Hematopoietic multipotent progenitor cell treated with erythropoietin and hydrocortisone succinate and interleukin-3 and kit ligand, for 6 days (in vitro differentiated cells): ENCODE data around the gene VCL.
"Not testable (repeated sequence)": the region's sequence is repeated elsewhere in the genome, so short reads cannot be mapped to it uniquely, and the experiment has no call there.

ENCODE experiments used
- DNase-seq: peaks from one replicate; pipeline ENCODE4 v3.0.0-alpha.2; 2015

Gene VCL

GRCh38 chr10:73997787-73998622 lies at the start of gene VCL:
Gene VCL, plus strand, starts transcription at chr10:73998116. Its CDS starts 92 bp downstream, at chr10:73998208.
- DNase-seq, result peak; percentile 97

- no peak for DNase-seq
These were observed 48.8 kb upstream of the VCL start for GRCh38 chr10:73948947-73949633.

GRCh38 chr10:73950155-73950948 lies 47.6 kb upstream of the VCL start:
- DNase-seq, result no peak

- peak; percentile 46 for DNase-seq
These were observed 44.3 kb upstream of the VCL start for GRCh38 chr10:73953665-73954064.

GRCh38 chr10:73954737-73955136 lies 43.2 kb upstream of the VCL start:
- DNase-seq, result no peak

GRCh38 chr10:73955719-73956118 lies 42.2 kb upstream of the VCL start:
- no peak for DNase-seq

GRCh38 chr10:73956476-73957359 lies 41.2 kb upstream of the VCL start:
- DNase-seq, result peak; percentile 98

GRCh38 chr10:73959484-73960243 lies 38.3 kb upstream of the VCL start:
- peak; percentile 65 for DNase-seq

- no peak for DNase-seq
These were observed 35.5 kb upstream of the VCL start for GRCh38 chr10:73962386-73962785.

GRCh38 chr10:73963533-73963932 lies 34.4 kb upstream of the VCL start:
- not testable (repeated sequence) for DNase-seq

- no peak for DNase-seq
These were observed 33.2 kb upstream of the VCL start for GRCh38 chr10:73964743-73965142.

- DNase-seq, result not testable (repeated sequence)
These were observed 32.5 kb upstream of the VCL start for GRCh38 chr10:73965267-73965889.

- DNase-seq, result no peak
These were observed 31.8 kb upstream of the VCL start for GRCh38 chr10:73965890-73966768.

GRCh38 chr10:73967022-73967429 lies 30.9 kb upstream of the VCL start:
- no peak for DNase-seq

GRCh38 chr10:73967544-73967943 lies 30.4 kb upstream of the VCL start:
- DNase-seq, result no peak

GRCh38 chr10:73968098-73968521 lies 29.8 kb upstream of the VCL start:
- DNase-seq, result no peak

GRCh38 chr10:73969224-73969841 lies 28.6 kb upstream of the VCL start:
- DNase-seq, result peak; percentile 37

- no peak for DNase-seq
These were observed 27.1 kb upstream of the VCL start for GRCh38 chr10:73970845-73971244.

- no peak for DNase-seq
These were observed 26.1 kb upstream of the VCL start for GRCh38 chr10:73971636-73972354.
